SJSA1 (cell line): ENCODE results near the gene CDC16. TPM values are rescaled to one million over a fixed set of nuclear protein-coding genes. Genes with fewer than 3 reads are reported as not detected.
A peak's percentile ranks its signal among the peaks of the same experiment; 100 is the strongest.
"Not testable (repeated sequence)": the region's sequence is repeated elsewhere in the genome, so short reads cannot be mapped to it uniquely, and the experiment has no call there.

Experiments used
- DNase-seq, 2 experiments: peaks; one replicate each; pipeline ENCODE4 v3.0.0-alpha.2; 2015 to 2020; ENCODE audit warnings: low spot score in 2 of 2, low read depth in 1 of 2
- H3K27ac ChIP-seq: fragments of 250-450 bp; sonication (Bioruptor Pico); 2 replicates; pipeline ENCODE4 v1.5.1; 2020; ENCODE audit warnings: mild to moderate bottlenecking, moderate library complexity
- H3K27me3 ChIP-seq: fragments of 250-450 bp; sonication (Bioruptor Pico); replicated peaks from 2 replicates; pipeline ENCODE4 v1.5.1; 2020; ENCODE audit warnings: mild to moderate bottlenecking, moderate library complexity
- H3K36me3 ChIP-seq: fragments of 250-450 bp; sonication (Bioruptor Pico); 2 replicates; pipeline ENCODE4 v1.5.1; 2020; ENCODE audit warnings: mild to moderate bottlenecking
- H3K4me1 ChIP-seq: fragments of 250-450 bp; sonication (Bioruptor Pico); replicated peaks from 2 replicates; pipeline ENCODE4 v1.6.1; 2021; ENCODE audit warnings: mild to moderate bottlenecking
- H3K4me3 ChIP-seq: fragments of 250-450 bp; sonication (Bioruptor Pico); 2 replicates; pipeline ENCODE4 v1.5.1; 2020; ENCODE audit warnings: mild to moderate bottlenecking
- H3K9me3 ChIP-seq: fragments of 250-450 bp; sonication (Bioruptor Pico); replicated peaks from 2 replicates; pipeline ENCODE4 v1.5.1; 2020; ENCODE audit warnings: mild to moderate bottlenecking
- total RNA-seq: library from RNA; depleted of rRNA; stranded (reverse); fragments of >200 nt; shearing (Covaris generic); gene quantifications from 2 replicates; pipeline ENCODE4 v1.2.3, GENCODE V29; 2014

CDC16 gene
- total RNA-seq, 1 experiment from 2014 or later = 27.2 TPM

DNA sequence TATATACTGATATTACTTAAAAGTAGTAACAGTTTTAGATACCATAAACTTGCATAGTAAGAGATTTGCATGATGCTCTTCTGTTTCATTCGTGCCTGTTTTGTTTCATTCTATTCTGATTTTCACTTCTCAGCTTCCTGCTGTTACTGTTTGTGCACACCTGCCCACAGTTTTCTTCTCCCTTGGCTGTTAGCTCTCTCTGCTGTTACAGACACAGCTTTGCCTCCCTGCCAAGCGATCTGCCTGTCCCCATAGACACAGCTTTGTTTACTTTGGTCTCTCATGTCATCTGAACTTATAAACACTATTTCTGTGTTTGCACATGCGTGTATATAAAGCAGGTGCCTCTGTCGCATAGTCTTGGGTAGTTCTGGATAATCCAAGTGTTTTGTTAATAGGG lies 25.3 kb downstream of the CDC16 start:
- H3K4me3 ChIP-seq = no peak overlapping the region
- DNase-seq = no peak
- H3K4me1 ChIP-seq = no peaks in the 10 kb centered on the region
- no peak overlapping the region for H3K27ac ChIP-seq
- no peaks in the 10 kb centered on the region for H3K27me3 ChIP-seq
- no peaks in the 10 kb centered on the region for H3K9me3 ChIP-seq
- H3K36me3 ChIP-seq = peaks cover 84% of the 10 kb centered on the region

DNA sequence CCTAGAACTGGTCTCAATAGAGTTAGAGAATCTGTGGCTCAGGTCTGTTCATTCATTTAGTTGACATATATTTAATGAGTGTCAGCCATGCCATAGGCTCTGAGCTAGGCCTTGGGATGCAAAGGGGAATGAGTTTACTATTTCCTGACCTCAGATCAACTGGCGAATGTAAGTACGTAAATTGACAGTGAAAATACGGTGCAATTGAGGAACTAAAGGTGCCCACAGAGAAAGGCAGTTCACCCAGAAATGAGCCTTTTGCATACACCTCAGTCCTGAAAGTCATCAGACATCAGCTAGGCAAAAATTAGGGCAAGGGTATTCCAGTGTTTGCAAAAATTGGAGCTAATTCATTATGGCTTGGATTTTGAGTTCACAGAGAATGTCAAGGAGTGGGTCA lies 26.1 kb downstream of the CDC16 start:
- H3K27me3 ChIP-seq = no peaks in the 10 kb centered on the region
- no peak overlapping the region for H3K27ac ChIP-seq
- H3K4me1 ChIP-seq = no peaks in the 10 kb centered on the region
- H3K9me3 ChIP-seq = no peaks in the 10 kb centered on the region
- DNase-seq = no peak
- no peak overlapping the region for H3K4me3 ChIP-seq
- peaks cover 91% of the 10 kb centered on the region for H3K36me3 ChIP-seq

DNA sequence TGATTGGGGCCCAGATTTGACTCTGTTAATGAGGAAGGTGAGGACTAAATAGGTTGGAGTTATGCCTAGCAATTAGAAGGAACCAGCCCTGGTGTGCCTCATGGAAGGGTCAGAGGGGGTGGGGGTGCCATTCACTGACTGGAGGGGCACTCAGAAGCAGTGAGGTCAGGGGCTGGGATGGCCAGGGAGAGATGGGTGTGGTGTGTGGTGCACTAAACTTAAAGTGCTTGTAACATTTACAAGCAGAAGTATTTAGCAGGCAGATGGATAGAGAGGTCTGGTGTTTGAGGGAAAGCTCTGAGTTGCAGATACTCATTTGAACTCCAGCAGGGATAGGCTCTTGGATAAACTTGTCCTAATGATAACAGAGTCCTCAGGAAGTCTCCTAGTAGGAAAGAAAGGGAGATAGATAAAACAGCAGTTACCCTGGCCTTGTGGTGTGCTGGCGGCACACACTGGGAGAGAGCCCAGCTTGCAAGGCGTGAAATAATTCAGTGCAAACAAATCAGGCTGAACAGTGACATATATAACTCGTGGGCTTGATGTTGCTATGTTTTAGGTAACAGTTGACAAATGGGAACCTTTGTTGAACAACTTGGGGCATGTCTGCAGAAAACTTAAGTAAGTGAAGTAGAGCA lies 26.8 kb downstream of the CDC16 start:
- H3K4me3 ChIP-seq = no peak overlapping the region
- no peak overlapping the region for H3K27ac ChIP-seq
- DNase-seq = no peak
- peaks cover 92% of the 10 kb centered on the region for H3K36me3 ChIP-seq
- H3K27me3 ChIP-seq = no peaks in the 10 kb centered on the region
- no peaks in the 10 kb centered on the region for H3K9me3 ChIP-seq
- no peaks in the 10 kb centered on the region for H3K4me1 ChIP-seq

GRCh38 chr13:114263578-114263977 lies 28.9 kb downstream of the CDC16 start:
- Histone ChIP-seq H3K9me3 (no peaks in the 10 kb centered on the region), H3K4me1 (no peaks in the 10 kb centered on the region), H3K36me3 (peaks cover 94% of the 10 kb centered on the region), H3K27ac (no peak overlapping the region), H3K27me3 (no peaks in the 10 kb centered on the region), H3K4me3 (no peak overlapping the region)
- DNase-seq = no peak

DNA sequence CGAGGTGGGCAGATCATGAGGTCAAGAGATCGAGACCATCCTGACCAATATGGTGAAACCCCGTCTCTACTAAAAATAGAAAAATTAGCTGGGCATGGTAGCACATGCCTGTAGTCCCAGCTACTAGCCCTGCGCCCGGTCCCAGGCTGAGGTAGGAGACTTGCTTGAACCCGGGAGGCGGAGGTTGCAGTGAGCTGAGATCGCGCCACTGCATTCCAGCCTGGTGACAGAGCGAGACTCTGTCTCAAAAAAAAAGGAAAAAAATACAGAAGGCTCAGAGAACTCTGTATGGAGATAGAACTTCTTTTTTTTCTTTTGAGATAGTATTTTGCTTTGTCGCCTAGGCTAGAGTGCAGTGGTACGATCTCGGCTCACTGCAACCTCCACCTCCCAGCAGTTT lies 29.6 kb downstream of the CDC16 start:
- peaks cover 97% of the 10 kb centered on the region for H3K36me3 ChIP-seq
- not testable (repeated sequence) for H3K27me3 ChIP-seq, H3K9me3 ChIP-seq, H3K4me1 ChIP-seq, DNase-seq, H3K4me3 ChIP-seq, H3K27ac ChIP-seq

DNA sequence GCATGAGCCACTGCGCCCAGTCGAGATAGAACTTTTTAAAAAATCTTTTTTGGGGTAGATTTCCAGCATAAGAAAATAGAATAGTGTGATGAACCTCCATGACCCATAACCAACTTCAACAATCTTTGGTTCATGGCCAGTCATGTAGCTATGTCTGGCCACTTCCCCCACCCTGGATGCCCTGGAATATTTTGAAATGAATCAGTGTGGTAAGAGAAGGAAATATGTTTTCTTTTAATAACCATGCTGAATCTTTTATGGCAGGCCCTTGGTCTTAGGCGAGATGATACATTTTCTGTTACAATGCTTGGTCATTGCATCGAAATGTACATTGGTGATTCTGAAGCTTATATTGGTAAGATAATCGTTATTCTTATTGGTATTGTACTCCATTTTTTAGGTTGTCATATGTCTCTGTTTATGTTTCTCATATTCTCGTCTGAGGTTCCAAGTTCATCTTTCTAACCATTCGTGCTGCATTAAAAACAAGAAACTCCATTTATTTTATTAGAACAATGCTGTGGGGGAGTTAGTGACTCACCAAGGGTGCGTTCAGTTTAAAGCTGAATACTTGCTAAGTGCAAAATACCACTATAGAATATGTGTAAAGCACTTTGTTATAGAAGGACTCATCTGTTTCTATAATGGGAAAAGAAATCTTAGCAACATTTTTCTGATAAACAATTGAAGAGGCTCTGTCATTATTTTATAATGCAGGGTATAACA lies 30.4 kb downstream of the CDC16 start:
- no peak overlapping the region for H3K27ac ChIP-seq

DNA sequence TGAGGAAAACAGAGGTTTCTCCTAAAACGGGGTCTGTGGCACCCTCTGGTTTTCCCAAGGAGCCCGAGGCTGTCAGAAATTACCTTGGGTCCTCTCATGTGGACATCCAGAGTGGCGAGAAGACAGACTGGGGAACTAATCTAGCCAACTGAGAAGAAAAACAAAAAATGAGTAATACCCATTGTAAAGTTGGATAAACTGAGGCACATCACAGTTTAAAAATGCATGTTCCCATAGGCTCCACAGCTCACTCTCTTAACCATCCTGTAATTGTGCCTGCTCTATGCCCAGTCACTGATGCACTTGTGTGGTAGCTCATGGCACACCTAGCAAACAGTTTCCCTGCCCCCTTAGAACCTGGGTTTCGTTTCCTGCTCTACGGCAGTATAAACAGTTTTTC lies 31.5 kb downstream of the CDC16 start:
- H3K9me3 ChIP-seq = no peaks in the 10 kb centered on the region
- no peak overlapping the region for H3K4me3 ChIP-seq
- no peak for DNase-seq
- no peaks in the 10 kb centered on the region for H3K27me3 ChIP-seq
- no peaks in the 10 kb centered on the region for H3K4me1 ChIP-seq
- no peak overlapping the region for H3K27ac ChIP-seq
- H3K36me3 ChIP-seq = peaks cover 90% of the 10 kb centered on the region

More for the DNA sequence above, 30.4 kb downstream of the CDC16 start:
- Histone ChIP-seq H3K4me1 (no peaks in the 10 kb centered on the region), H3K4me3 (no peak overlapping the region), H3K36me3 (peaks cover 96% of the 10 kb centered on the region), H3K27me3 (no peaks in the 10 kb centered on the region), H3K9me3 (no peaks in the 10 kb centered on the region)
- no peak for DNase-seq

GRCh38 chr13:114268344-114269280 lies 33.9 kb downstream of the CDC16 start:
- Histone ChIP-seq H3K36me3 (peaks cover 89% of the 10 kb centered on the region), H3K27ac (no peak overlapping the region), H3K27me3 (no peaks in the 10 kb centered on the region), H3K4me1 (no peaks in the 10 kb centered on the region), H3K4me3 (no peak overlapping the region), H3K9me3 (no peaks in the 10 kb centered on the region)
- DNase-seq = no peak

GRCh38 chr13:114269281-114269770 lies 34.6 kb downstream of the CDC16 start:
- H3K27ac ChIP-seq = no peak overlapping the region
- H3K4me3 ChIP-seq = no peak overlapping the region
- no peaks in the 10 kb centered on the region for H3K4me1 ChIP-seq
- no peaks in the 10 kb centered on the region for H3K27me3 ChIP-seq
- no peak for DNase-seq
- H3K9me3 ChIP-seq = no peaks in the 10 kb centered on the region
- peaks cover 82% of the 10 kb centered on the region for H3K36me3 ChIP-seq

DNA sequence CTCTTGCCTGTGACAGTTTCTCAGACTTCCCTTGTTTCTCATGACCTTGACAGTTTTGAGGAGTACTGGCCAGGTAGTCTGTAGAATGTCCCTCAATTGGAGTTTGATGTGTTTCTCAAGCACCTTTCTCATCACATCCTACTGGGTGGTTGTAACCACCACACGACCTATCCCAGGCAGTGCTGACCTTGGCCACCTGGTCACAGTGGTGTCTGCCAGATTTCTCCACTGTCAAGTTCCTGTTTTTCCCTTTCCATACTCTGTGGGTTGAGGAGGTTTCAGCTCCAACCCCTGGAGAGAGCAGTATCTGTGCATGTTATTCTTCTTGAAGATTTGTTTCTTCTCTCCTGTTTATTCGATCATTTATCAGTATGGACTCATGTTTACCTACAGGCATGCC lies 38.3 kb downstream of the CDC16 start:
- H3K27ac ChIP-seq = no peak overlapping the region
- H3K36me3 ChIP-seq = peaks cover 61% of the 10 kb centered on the region
- no peak overlapping the region for H3K4me3 ChIP-seq
- H3K4me1 ChIP-seq = no peaks in the 10 kb centered on the region
- no peaks in the 10 kb centered on the region for H3K9me3 ChIP-seq
- no peaks in the 10 kb centered on the region for H3K27me3 ChIP-seq
- DNase-seq = no peak

GRCh38 chr13:114275304-114275703 lies 40.6 kb downstream of the CDC16 start:
- no peak overlapping the region for H3K4me3 ChIP-seq
- H3K27me3 ChIP-seq = no peaks in the 10 kb centered on the region
- H3K27ac ChIP-seq = no peak overlapping the region
- peaks cover 7% of the 10 kb centered on the region for H3K4me1 ChIP-seq
- peaks cover 46% of the 10 kb centered on the region for H3K36me3 ChIP-seq
- H3K9me3 ChIP-seq = no peaks in the 10 kb centered on the region
- no peak for DNase-seq

DNA sequence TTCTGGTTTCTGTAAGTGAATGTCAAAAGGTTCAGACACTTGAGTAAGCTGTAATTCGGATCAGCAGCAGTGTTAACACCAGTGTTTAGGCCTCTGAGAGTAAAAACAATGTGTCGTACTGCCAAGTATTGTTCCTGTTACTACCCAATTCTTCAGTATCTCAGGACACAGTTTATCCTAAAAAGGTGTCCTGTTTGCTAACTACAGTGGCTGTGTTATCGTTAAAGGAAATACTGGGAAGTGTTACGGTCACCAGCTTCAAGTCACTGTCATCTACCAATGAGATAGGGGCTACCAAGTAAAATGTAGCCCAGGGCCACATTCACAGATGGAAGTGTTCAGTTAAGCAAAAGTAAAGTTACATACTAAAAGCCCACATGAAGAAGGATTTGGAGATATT lies 44.4 kb downstream of the CDC16 start:
- Histone ChIP-seq H3K4me3 (no peak overlapping the region), H3K36me3 (peaks cover 40% of the 10 kb centered on the region), H3K4me1 (peaks cover 14% of the 10 kb centered on the region), H3K27ac (no peak overlapping the region), H3K9me3 (no peaks in the 10 kb centered on the region), H3K27me3 (no peaks in the 10 kb centered on the region)
- no peak for DNase-seq

DNA sequence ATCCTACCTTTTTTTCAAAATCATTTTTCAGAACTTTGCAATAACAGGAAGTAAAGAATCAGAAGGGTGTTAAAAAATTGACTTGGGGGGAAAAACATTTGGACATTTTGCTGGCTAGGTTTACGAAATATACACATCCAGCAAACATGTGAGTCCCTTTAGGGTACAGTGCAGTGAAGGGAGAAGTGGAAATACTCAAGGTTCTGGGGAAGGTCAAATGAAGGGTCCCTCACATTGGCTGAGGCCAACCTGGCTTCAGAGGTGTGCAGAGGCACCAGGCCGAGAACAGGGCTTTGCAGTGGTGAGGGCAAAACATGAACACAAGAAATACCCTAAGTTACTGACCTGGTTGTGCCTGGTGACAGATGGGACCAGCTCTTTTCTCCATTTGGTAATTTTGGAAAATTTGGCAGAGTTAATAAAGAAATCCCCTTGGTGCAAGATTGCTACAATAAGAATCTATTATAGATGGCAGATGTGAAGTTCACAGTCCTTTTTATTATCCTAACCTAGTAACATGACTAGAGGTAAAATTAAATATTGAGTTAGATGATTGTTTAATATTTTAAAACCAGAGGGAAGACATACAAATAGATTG lies 45.2 kb downstream of the CDC16 start:
- Histone ChIP-seq H3K4me3 (no peak overlapping the region), H3K4me1 (peaks cover 14% of the 10 kb centered on the region), H3K9me3 (no peaks in the 10 kb centered on the region), H3K27me3 (no peaks in the 10 kb centered on the region), H3K27ac (peak overlapping the region; percentile 94), H3K36me3 (peaks cover 47% of the 10 kb centered on the region)
- no peak for DNase-seq
